ENCODE measurements around the gene TOLLIP. TPM values are rescaled to one million over a fixed set of nuclear protein-coding genes. Genes with fewer than 3 reads are reported as not detected.

Gene TOLLIP
- total and polyA plus RNA-seq, 9 of the 15 experiments (the other 6 are each of a cell fraction or from before 2014, with no cell fraction given), result 0.23 to 22.8 (median 7.1) TPM

DNA sequence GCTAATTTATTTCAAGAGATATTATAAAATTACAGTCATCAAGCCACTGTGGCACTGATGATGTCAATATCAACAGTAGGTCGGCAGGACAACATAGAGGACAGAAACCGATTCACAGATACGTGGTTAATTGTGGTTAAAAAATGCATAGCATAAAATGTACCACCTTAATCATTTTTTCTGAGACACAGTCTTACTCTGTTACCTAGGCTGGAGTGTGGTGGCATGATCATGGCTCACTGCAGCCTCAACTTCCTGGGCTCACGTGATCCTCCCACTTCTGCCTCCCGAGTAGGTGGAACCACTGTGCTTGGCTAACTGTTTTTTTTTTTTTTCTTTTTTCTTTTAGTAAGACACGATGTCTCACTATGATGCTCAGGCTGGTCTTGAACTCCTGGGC is 21.0 kb upstream of the TOLLIP start:
- Histone ChIP-seq H3K9me3 (replicated peaks; ENCODE audit: control insufficient read depth, insufficient read depth, low read depth, low read length) (0 out of 2 replicates have a peak, but pooled peaks cover 2% of the 10 kb centered on the region), H2AFZ (ENCODE audit: low read depth, low read length) (no peak overlapping the region), H3K27ac (ENCODE audit: extremely low read depth, low read depth, low read length) (no peak overlapping the region), H3K27me3 (ENCODE audit: control insufficient read depth in 2 of 2, insufficient read depth in 2 of 2, low read length in 2 of 2) (peaks cover 8 to 16% of the 10 kb centered on the region in 2 experiments; a peak in 4 of 5 replicates), H3K36me3 (ENCODE audit: control insufficient read depth, insufficient read depth, low read length) (no peaks in the 10 kb centered on the region), H3K79me2 (ENCODE audit: control insufficient read depth, insufficient read depth, low read length) (no peaks in the 10 kb centered on the region), H3K4me1 (replicated peaks in 1 of 2; ENCODE audit: control insufficient read depth in 2 of 2, insufficient read depth in 2 of 2, low read length in 2 of 2) (peaks cover under 1 to 3% of the 10 kb centered on the region in 2 experiments; a peak in 4 of 5 replicates), H3K4me2 (ENCODE audit: insufficient read depth, low read length) (no peak overlapping the region), H3K9me1 (ENCODE audit: control insufficient read depth, insufficient read depth, low read length) (no peaks in the 10 kb centered on the region), H3K4me3 (no peak overlapping the region), H3K9ac (ENCODE audit: insufficient read depth in 1 of 2, low read depth in 2 of 2, low read length in 2 of 2) (no peak overlapping the region), H4K20me1 (replicated peaks; ENCODE audit: control insufficient read depth, insufficient read depth, low read length) (no peaks in the 10 kb centered on the region)
- WGBS (ENCODE audit: insufficient coverage, low coverage, missing lambda C conversion rate), result 9% methylated on average over 5 of the region's 6 CpGs
- TF ChIP-seq ZBTB1 (CRISPR knock-in tag; IDR thresholded peaks at IDR 0.05; ENCODE audit: borderline replicate concordance, low read depth), result no peak
- TF ChIP-seq STAT5A (IDR thresholded peaks at IDR 0.05; ENCODE audit: borderline replicate concordance, low read length), result no peak
- no peak for TF ChIP-seq FIP1L1 (IDR thresholded peaks at IDR 0.05; ENCODE audit: low read depth, low read length, poor library complexity, severe bottlenecking)
- TF ChIP-seq BHLHE40 (IDR thresholded peaks at IDR 0.05; ENCODE audit: low read length), result peak; percentile 22; the same call in 1 of the 2 replicates
- TF ChIP-seq DPF2 (IDR thresholded peaks at IDR 0.05), result no peak
- DNase-seq (ENCODE audit: extremely low read depth in 1 of 4, low spot score in 3 of 4) (no peak), ATAC-seq (no peak), FAIRE-seq (no peak)
- intact Hi-C loops (cut with micrococcal nuclease) (no loop called here), in situ Hi-C loops (cut with MboI) (no loop called here)
- POLR2A ChIA-PET, result no interaction called here
- no TSS peak for BruUV-seq (replicated peaks)
- CTCF ChIA-PET (ENCODE audit: low intra/inter-chr PET ratio), result no interaction called here

- FAIRE-seq, result no peak
- no TSS peak for BruUV-seq (replicated peaks)
- Histone ChIP-seq H3K9me1 (ENCODE audit: control insufficient read depth, insufficient read depth, low read length) (no peaks in the 10 kb centered on the region), H4K20me1 (replicated peaks; ENCODE audit: control insufficient read depth, insufficient read depth, low read length) (no peaks in the 10 kb centered on the region), H3K9me3 (replicated peaks; ENCODE audit: control insufficient read depth, insufficient read depth, low read depth, low read length) (no peaks in the 10 kb centered on the region), H3K4me2 (ENCODE audit: insufficient read depth, low read length) (no peak overlapping the region), H3K9ac (ENCODE audit: insufficient read depth in 1 of 2, low read depth in 2 of 2, low read length in 2 of 2) (no peak overlapping the region), H3K4me1 (replicated peaks in 1 of 2; ENCODE audit: control insufficient read depth in 2 of 2, insufficient read depth in 2 of 2, low read length in 2 of 2) (no peaks in the 10 kb centered on the region; a peak in 1 of 5 replicates), H2AFZ (ENCODE audit: low read depth, low read length) (no peak overlapping the region), H3K79me2 (ENCODE audit: control insufficient read depth, insufficient read depth, low read length) (no peaks in the 10 kb centered on the region), H3K36me3 (ENCODE audit: control insufficient read depth, insufficient read depth, low read length) (no peaks in the 10 kb centered on the region), H3K27ac (ENCODE audit: extremely low read depth, low read depth, low read length) (no peak overlapping the region), H3K4me3 (no peak overlapping the region), H3K27me3 (ENCODE audit: control insufficient read depth in 2 of 2, insufficient read depth in 2 of 2, low read length in 2 of 2) (peaks cover 15 to 22% of the 10 kb centered on the region in 2 experiments; a peak in 4 of 5 replicates)
- ChIA-PET POLR2A (interaction anchor here (1.2 kb wide), 1 partner anchor 18 kb away, joined by 5 read pairs; the partner anchor contains the start of gene TOLLIP), CTCF (ENCODE audit: low intra/inter-chr PET ratio) (no interaction called here)
- no peak for ATAC-seq
- DNase-seq (ENCODE audit: extremely low read depth in 1 of 4, low spot score in 3 of 4), result no peak
- in situ Hi-C loops (cut with MboI), result no loop called here
- intact Hi-C loops (cut with micrococcal nuclease), result no loop called here
- 0% methylated on average over 4 of the region's 4 CpGs for WGBS (ENCODE audit: insufficient coverage, low coverage, missing lambda C conversion rate)
- TF ChIP-seq DLX4 (CRISPR knock-in tag; IDR thresholded peaks at IDR 0.05) (no peak), PTRF (tag; IDR thresholded peaks at IDR 0.05) (no peak), TCF3 (CRISPR knock-in tag; IDR thresholded peaks at IDR 0.05) (no peak), THRAP3 (IDR thresholded peaks at IDR 0.05; ENCODE audit: borderline replicate concordance) (no peak), BRF1 (IDR thresholded peaks at IDR 0.05; ENCODE audit: borderline replicate concordance, extremely low read depth, insufficient read length) (no peak), IFI16 (CRISPR knock-in tag; IDR thresholded peaks at IDR 0.05) (no peak), TOE1 (IDR thresholded peaks at IDR 0.05; ENCODE audit: borderline replicate concordance) (no peak), TOE1 (CRISPR knock-in tag; IDR thresholded peaks at IDR 0.05; ENCODE audit: borderline replicate concordance, low read depth) (no peak), HDGF (IDR thresholded peaks at IDR 0.05) (no peak), EP300 (IDR thresholded peaks at IDR 0.05; ENCODE audit: low read length) (no peak), SREBF2 (CRISPR knock-in tag; IDR thresholded peaks at IDR 0.05) (no peak), GTF2E2 (tag; IDR thresholded peaks at IDR 0.05) (no peak)
- TF ChIP-seq, protein P1, sequence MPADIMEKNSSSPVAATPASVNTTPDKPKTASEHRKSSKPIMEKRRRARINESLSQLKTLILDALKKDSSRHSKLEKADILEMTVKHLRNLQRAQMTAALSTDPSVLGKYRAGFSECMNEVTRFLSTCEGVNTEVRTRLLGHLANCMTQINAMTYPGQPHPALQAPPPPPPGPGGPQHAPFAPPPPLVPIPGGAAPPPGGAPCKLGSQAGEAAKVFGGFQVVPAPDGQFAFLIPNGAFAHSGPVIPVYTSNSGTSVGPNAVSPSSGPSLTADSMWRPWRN (IDR thresholded peaks at IDR 0.05; ENCODE audit: low read depth), result no peak
Measured at GRCh38 chr11:1327064-1327460, 17.6 kb upstream of the TOLLIP start.

Data from K562 (cell line).